HG02884 (cell line): ENCODE results near the gene FAM3A.
"Not testable (repeated sequence)": the region's sequence is repeated elsewhere in the genome, so short reads cannot be mapped to it uniquely, and the experiment has no call there.

Experiments
- ATAC-seq: cut with Tn5 transposase; IDR thresholded peaks from one replicate; pipeline ENCODE4 v1.9.1; 2021; ENCODE audit warnings: mild to moderate bottlenecking, moderate library complexity; ENCODE audit not compliant: unreplicated experiment

The FAM3A gene

GRCh38 chrX:154506483-154507332 is 9.3 kb downstream of the FAM3A start:
- no peak for ATAC-seq

DNA sequence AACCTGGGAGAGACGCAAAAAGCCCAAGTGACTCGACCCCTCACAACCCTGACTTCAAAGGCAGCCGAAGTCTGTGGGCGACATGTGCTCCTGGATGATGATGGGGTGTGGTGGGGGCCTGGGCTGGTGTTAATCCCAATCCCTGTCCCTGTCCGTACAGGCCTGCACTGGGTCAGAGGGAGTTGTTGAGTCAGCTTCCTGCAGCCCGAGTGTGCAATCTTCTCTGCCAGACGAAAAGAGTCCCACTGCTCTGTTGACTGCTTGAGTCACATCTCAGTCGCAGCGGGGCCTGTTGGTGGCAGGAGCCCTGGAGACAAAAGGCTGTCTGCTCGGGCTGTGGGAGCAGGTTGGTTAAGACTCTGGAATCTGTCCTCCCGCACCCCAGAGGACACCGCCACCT is 10.3 kb downstream of the FAM3A start:
- no peak for ATAC-seq

- no peak for ATAC-seq
These were observed 13.0 kb downstream of the FAM3A start for GRCh38 chrX:154502989-154503388.

- no peak for ATAC-seq
These were observed 13.9 kb downstream of the FAM3A start for GRCh38 chrX:154502098-154502497.

GRCh38 chrX:154501423-154501822 is 14.6 kb downstream of the FAM3A start:
- ATAC-seq, result not testable (repeated sequence)

DNA sequence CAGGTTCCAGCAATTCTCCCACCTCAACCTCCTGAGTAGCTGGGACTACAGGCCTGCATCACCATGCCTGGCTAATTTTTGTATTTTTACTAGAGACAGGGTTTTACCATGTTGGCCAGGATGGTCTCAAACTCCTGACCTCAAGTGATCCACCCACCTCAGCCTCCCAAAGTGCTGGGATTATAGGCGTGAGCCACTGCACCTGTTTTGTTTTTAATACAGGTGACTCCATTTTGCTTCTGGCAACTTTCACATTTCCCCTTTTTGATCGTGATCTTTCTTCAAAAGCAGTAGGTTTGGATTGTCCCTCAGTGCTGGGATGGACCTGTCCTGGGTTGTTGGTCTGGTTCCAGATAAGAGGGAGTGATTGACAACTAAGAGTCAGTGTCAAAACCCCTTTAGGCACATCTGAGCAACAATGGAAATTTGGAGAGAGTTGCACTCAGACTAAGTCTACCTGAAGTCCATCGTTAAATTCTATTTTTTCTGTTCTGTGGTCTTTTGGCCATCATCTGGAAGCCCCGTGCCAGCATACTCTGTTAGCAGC is 19.4 kb downstream of the FAM3A start:
- not testable (repeated sequence) for ATAC-seq

GRCh38 chrX:154495472-154495922 is 20.5 kb downstream of the FAM3A start:
- no peak for ATAC-seq

- ATAC-seq, result no peak
These were observed 21.3 kb downstream of the FAM3A start for GRCh38 chrX:154494715-154495114.

- ATAC-seq, result peak; percentile 75
These were observed 25.5 kb downstream of the FAM3A start, which contains the start of gene SLC10A3 for GRCh38 chrX:154490414-154491083. TSS of gene SLC10A3 (minus strand) at chrX:154490629. CDS start at chrX:154488940, 1,689 bp downstream.

DNA sequence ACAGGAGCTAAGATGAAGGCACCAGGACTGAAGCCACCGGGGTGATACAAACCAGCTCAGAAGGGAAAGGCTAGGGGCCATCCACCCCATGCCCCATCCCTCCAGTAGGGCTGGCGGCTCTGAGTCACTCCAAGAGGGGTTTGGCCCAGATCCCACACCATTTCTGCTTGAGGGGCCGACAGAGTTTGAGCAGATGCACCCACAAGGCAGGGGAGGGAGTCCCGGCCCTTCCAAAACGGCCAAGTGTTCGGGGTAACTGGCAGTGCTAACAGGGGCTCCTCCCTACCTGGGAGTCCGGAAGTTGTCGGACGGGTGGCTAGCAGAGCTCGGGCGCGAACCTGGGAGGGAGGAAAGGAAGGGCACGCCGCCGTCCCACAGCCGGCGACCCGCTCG is 26.0 kb downstream of the FAM3A start:
- ATAC-seq, result peak; percentile 28

- no peak for ATAC-seq
These were observed 26.9 kb downstream of the FAM3A start for GRCh38 chrX:154489182-154489581.

- no peak for ATAC-seq
These were observed 27.5 kb downstream of the FAM3A start for GRCh38 chrX:154488336-154489075.

GRCh38 chrX:154487518-154488290 is 28.3 kb downstream of the FAM3A start:
- ATAC-seq, result no peak

DNA sequence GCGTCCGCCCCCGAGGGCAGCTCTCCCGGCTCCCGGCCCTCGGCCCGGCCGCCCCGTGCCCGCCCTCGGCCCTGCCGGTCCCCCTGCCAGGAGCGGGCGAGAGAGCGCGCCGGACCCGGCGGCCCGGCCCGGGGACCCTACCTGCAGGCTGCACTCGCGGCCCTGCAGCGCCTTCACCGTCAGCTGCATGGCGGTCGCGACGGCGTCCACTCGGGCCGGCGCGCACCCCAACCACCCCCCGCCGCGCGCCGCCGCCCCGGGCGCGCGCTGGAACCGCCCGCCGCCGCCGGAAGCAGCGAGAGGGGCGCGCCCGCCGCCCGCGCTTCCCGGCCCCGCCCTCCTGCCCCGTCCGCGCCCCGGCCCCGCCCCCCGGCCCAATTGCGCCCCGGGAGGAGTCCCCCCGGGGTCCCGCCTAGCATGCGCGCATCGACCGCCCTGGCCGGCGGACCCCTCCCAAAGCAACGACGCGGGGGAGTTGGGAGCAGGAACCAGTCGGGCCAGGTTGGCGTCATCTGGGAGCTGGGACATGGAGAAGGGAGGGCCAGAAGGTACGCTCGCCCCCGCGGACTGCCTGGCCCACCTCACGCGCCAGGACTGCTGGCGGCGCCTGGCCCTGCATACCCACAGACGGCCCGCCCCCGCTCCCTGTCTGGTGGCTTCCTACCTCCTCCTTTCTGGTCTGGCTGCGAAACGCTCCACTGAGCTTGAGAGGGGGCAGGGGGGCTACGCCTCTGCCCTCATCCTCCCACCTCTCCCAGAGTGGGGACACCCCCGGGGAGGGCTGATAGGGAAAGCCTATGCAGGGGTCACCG is 29.4 kb downstream of the FAM3A start, which contains the start of gene UBL4A:
Gene UBL4A, minus strand, starts transcription at position 220 of the 812 bp plus-strand sequence. Its CDS starts 31 bp downstream, at position 189.
- no peak for ATAC-seq

- ATAC-seq, result no peak
These were observed 30.0 kb downstream of the FAM3A start for GRCh38 chrX:154486052-154486395.

DNA sequence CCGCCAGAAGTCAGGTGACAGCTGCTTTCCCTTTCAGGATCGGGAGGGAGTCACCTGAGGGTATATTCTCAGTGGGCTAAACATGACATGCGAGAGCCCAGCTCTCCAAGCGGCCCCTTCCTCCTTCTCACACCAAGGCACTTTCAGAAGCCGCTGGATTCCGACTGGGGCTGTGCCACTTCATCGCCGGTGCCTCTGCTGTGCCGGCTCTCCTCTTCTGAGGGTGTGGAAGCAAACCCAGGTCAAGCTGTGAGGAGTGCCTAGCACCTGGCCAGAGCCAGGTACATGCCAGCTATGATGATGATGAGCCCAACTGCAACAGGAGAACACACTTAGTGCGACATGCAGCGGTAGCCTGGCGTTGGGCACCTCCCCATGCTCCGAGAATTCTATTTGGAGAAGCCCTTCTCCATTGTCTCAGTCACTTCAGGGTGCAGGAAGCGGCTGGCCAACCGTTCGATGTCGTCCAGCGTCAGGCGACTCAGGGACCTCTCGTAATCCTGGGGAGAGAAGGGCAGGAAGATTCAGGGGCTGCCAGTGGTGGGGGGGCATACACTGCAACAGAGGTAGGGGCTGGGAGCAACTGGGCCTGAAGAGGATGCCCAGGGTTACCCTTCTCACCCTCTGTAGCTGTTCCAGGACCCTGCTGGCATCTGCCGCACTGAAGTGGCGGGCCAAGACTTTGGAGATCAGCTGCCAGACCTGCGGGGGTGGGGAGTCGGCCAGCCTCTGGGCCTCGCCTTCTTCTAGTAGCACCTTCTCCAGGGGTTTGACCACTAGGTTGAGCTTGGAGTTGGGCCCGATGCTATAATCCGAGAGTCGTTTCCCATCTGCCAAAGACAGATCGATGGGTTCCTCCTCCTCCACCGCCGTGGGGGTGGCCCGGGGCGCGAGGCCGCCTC is 30.6 kb downstream of the FAM3A start:
- ATAC-seq, result no peak

DNA sequence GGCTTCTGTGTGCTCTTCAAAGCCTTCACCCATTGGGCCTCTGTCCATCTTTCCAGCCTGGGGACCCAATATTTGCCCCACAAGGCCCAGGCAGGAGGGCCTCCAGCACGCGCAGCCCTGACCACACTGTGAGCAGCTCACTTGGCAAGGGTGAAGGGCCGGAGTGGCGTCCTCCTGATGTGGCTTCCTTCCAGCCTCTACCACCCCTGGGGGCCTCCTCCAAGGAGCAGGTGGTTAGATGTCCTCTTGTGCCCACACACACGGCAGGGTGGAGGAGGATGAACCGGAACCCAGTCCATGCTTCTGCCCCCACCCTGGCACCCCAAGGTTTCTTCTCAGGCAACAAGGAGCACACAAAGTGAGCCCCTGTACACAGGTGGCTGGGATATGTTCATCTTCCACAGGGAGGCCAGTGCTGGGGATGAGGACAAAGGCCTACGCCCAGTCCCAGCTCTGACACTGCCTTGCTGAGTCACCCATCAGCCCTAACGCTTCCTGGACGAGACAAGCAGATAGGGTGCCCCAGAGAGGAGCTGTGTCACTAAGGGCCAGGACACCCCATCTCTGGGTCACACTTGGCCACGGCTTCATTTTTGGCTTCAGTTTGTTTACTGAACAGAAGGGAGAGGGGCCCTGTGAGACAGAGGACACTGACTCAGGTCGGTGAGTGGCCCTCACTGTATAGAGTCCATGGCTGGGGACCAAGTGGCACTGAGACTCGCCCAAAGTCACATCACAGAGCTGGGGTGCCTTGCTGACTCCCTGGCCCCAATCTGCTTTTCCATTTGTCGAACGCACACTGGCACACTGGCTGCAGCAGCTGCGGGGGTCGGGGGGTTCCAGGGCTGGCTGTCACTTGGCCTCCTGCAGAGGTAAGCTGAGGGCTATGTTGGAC is 31.5 kb downstream of the FAM3A start:
- no peak for ATAC-seq
